Caco-2 (cell line): ENCODE data around the gene SLAMF1. TPM values are rescaled to one million over a fixed set of nuclear protein-coding genes. Genes with fewer than 3 reads are reported as not detected.

Source experiments
- BruUV-seq: library from RNA; stranded (reverse); fragments of 400-500 nt; replicated peaks from 2 replicates; lab custom pipeline; 2021; lab: Mats Ljungman, UMichigan
- CTCF ChIA-PET: fragments of 300-600 bp; sonication (Branson Sonifier 250); formaldehyde crosslinking; loops from one replicate; lab custom pipeline; 2022; ENCODE audit warnings: antibody characterized with exemption; lab: Charles Lee
- POLR2A ChIA-PET: fragments of 300-600 bp; sonication (Branson Sonifier 250); formaldehyde crosslinking; loops from one replicate; lab custom pipeline; 2022; ENCODE audit warnings: antibody characterized with exemption; lab: Charles Lee
- DNase-seq, 2 experiments: peaks; one replicate each; pipeline versions ENCODE4 v3.0.0 to v3.0.0-alpha.2; 2020 to 2022
- H3K27me3 ChIP-seq: replicated peaks from 2 replicates; pipeline ENCODE4 v1.6.0; 2011; ENCODE audit warnings: low read length; ENCODE audit not compliant: control insufficient read depth, insufficient read depth
- H3K36me3 ChIP-seq: 2 replicates; pipeline ENCODE4 v1.5.1; 2011; ENCODE audit warnings: low read length; ENCODE audit not compliant: control insufficient read depth, insufficient read depth
- H3K4me1 ChIP-seq: fragments of 250-450 bp; sonication (Bioruptor Pico); 2 replicates; pipeline ENCODE4 v1.5.1; 2020; ENCODE audit warnings: mild to moderate bottlenecking
- H3K4me3 ChIP-seq: 2 replicates; pipeline ENCODE4 v1.5.1; 2011; ENCODE audit warnings: low read depth, mild to moderate bottlenecking, control low read depth, low read length
- H3K9me3 ChIP-seq: fragments of 250-450 bp; sonication (Bioruptor Pico); 2 replicates; pipeline ENCODE4 v1.5.1; 2020; ENCODE audit warnings: mild to moderate bottlenecking, moderate library complexity
- H3K27ac Mint-ChIP-seq: one replicate; pipeline ENCODE4 v1.8.0; 2022; ENCODE audit warnings: mixed read lengths; ENCODE audit not compliant: unreplicated experiment
- H3K27me3 Mint-ChIP-seq: one replicate; pipeline ENCODE4 v1.8.0; 2022; ENCODE audit warnings: mixed read lengths; ENCODE audit not compliant: insufficient read depth, unreplicated experiment
- H3K36me3 Mint-ChIP-seq: one replicate; pipeline ENCODE4 v1.8.0; 2022; ENCODE audit warnings: mild to moderate bottlenecking, mixed read lengths; ENCODE audit not compliant: insufficient read depth, unreplicated experiment
- H3K4me1 Mint-ChIP-seq: one replicate; pipeline ENCODE4 v1.8.0; 2022; ENCODE audit warnings: low read depth, mixed read lengths; ENCODE audit not compliant: unreplicated experiment
- H3K4me3 Mint-ChIP-seq: one replicate; pipeline ENCODE4 v1.8.0; 2022; ENCODE audit warnings: mild to moderate bottlenecking, moderate library complexity, mixed read lengths; ENCODE audit not compliant: unreplicated experiment
- H3K9me3 Mint-ChIP-seq: one replicate; pipeline ENCODE4 v1.8.0; 2022; ENCODE audit warnings: mixed read lengths; ENCODE audit not compliant: unreplicated experiment
- CTCF ChIP-seq, 2 experiments: fragments of 200-600 bp in 1 of 2; IDR thresholded peaks; 1 replicate in 1 of 2; 2 replicates in 1 of 2; pipeline versions ENCODE4 v1.5.1 to v1.8.0; 2011 to 2022; ENCODE audit warnings: antibody characterized with exemption in 1 of 2, control low read depth in 1 of 2, inconsistent platforms in 1 of 2, low read depth in 1 of 2, low read length in 1 of 2, mild to moderate bottlenecking in 1 of 2, moderate library complexity in 1 of 2; ENCODE audit not compliant: insufficient read depth in 1 of 2, severe bottlenecking in 1 of 2, unreplicated experiment in 1 of 2
- intact Hi-C: fragments of 100-400 bp; cut with micrococcal nuclease; formaldehyde crosslinking; loops from one replicate; pipeline ENCODE4 v1.10.0; 2022; ENCODE audit not compliant: unreplicated experiment
- total RNA-seq: library from RNA; stranded (reverse); gene quantifications from 2 replicates; pipeline ENCODE4 v1.2.3, GENCODE V29; 2022

The SLAMF1 gene
- total RNA-seq, 1 experiment from 2014 or later, result not detected

- Mint-ChIP-seq H3K36me3 (no peaks in the 10 kb centered on the region), H3K4me3 (no peak overlapping the region), H3K27ac (no peak overlapping the region), H3K27me3 (no peaks in the 10 kb centered on the region), H3K4me1 (no peaks in the 10 kb centered on the region), H3K9me3 (peaks cover under 1% of the 10 kb centered on the region)
- ChIA-PET POLR2A (no interaction called here), CTCF (no interaction called here)
- Histone ChIP-seq H3K36me3 (no peaks in the 10 kb centered on the region), H3K27me3 (no peaks in the 10 kb centered on the region), H3K4me3 (no peak overlapping the region), H3K9me3 (peaks cover 4% of the 10 kb centered on the region; the same call in 1 of the 2 replicates), H3K4me1 (no peaks in the 10 kb centered on the region)
- intact Hi-C loops, result no loop called here
- BruUV-seq, result no TSS peak
- DNase-seq, result no peak
- TF ChIP-seq CTCF (IDR thresholded peaks at IDR 0.05; ENCODE audit: insufficient read depth in 1 of 2, low read depth in 1 of 2, low read length in 1 of 2, severe bottlenecking in 1 of 2, unreplicated experiment in 1 of 2), result no peak
Measured at GRCh38 chr1:160608514-160608913, 38.3 kb downstream of the SLAMF1 start.

GRCh38 chr1:160608057-160608456, 38.8 kb downstream of the SLAMF1 start:
- Mint-ChIP-seq H3K4me3 (no peak overlapping the region), H3K4me1 (no peaks in the 10 kb centered on the region), H3K9me3 (peaks cover 5% of the 10 kb centered on the region), H3K36me3 (no peaks in the 10 kb centered on the region), H3K27me3 (peaks cover 2% of the 10 kb centered on the region), H3K27ac (no peak overlapping the region)
- peaks cover 4% of the 10 kb centered on the region; the same call in 1 of the 2 replicates for H3K9me3 ChIP-seq
- POLR2A ChIA-PET, result no interaction called here
- no peak overlapping the region for H3K4me3 ChIP-seq
- BruUV-seq, result no TSS peak
- H3K4me1 ChIP-seq, result no peaks in the 10 kb centered on the region
- no peaks in the 10 kb centered on the region for H3K27me3 ChIP-seq
- no peak for TF ChIP-seq CTCF (IDR thresholded peaks at IDR 0.05; ENCODE audit: insufficient read depth in 1 of 2, low read depth in 1 of 2, low read length in 1 of 2, severe bottlenecking in 1 of 2, unreplicated experiment in 1 of 2)
- CTCF ChIA-PET, result interaction anchor here (1.8 kb wide), 1 partner anchor 231 kb away, joined by 4 read pairs; no protein-coding TSS in a partner anchor
- intact Hi-C loops, result no loop called here
- DNase-seq, result no peak
- no peaks in the 10 kb centered on the region for H3K36me3 ChIP-seq

- CTCF ChIA-PET, result interaction anchor here (1.8 kb wide), 1 partner anchor 231 kb away, joined by 4 read pairs; no protein-coding TSS in a partner anchor
Measured at GRCh38 chr1:160607672-160608032, 39.2 kb downstream of the SLAMF1 start.

More at GRCh38 chr1:160607672-160608032, 39.2 kb downstream of the SLAMF1 start:
- POLR2A ChIA-PET, result no interaction called here
- peaks cover 4% of the 10 kb centered on the region; the same call in 1 of the 2 replicates for H3K9me3 ChIP-seq
- no peak overlapping the region for H3K4me3 ChIP-seq
- no peaks in the 10 kb centered on the region for H3K36me3 Mint-ChIP-seq
- no peaks in the 10 kb centered on the region for H3K4me1 Mint-ChIP-seq
- intact Hi-C loops, result loop anchor here (1.0 kb wide), 4 partner anchors 63 to 179 kb away; no protein-coding TSS in a partner anchor
- no peak overlapping the region for H3K4me3 Mint-ChIP-seq
- H3K36me3 ChIP-seq, result no peaks in the 10 kb centered on the region
- H3K4me1 ChIP-seq, result no peaks in the 10 kb centered on the region
- peaks cover 9% of the 10 kb centered on the region for H3K9me3 Mint-ChIP-seq
- DNase-seq, result no peak
- no peak overlapping the region for H3K27ac Mint-ChIP-seq
- no peaks in the 10 kb centered on the region for H3K27me3 ChIP-seq
- BruUV-seq, result no TSS peak
- H3K27me3 Mint-ChIP-seq, result peaks cover 3% of the 10 kb centered on the region
- no peak for TF ChIP-seq CTCF (IDR thresholded peaks at IDR 0.05; ENCODE audit: insufficient read depth in 1 of 2, low read depth in 1 of 2, low read length in 1 of 2, severe bottlenecking in 1 of 2, unreplicated experiment in 1 of 2)
